GM21447 (cell line): ENCODE results near the gene SCARF2.
"Not testable (repeated sequence)": the region's sequence is repeated elsewhere in the genome, so short reads cannot be mapped to it uniquely, and the experiment has no call there.

ENCODE experiments used
- ATAC-seq: cut with Tn5 transposase; IDR thresholded peaks from one replicate; pipeline ENCODE4 v1.9.1; 2021; ENCODE audit not compliant: unreplicated experiment

SCARF2 gene

GRCh38 chr22:20437613-20438426 is at the start of gene SCARF2:
SCARF2 (minus strand) TSS chr22:20437825; CDS start chr22:20437754, 71 bp downstream.
- ATAC-seq, result no peak

GRCh38 chr22:20486229-20486628 is 48.6 kb upstream of the SCARF2 start:
- ATAC-seq, result no peak

GRCh38 chr22:20484948-20485683 is 47.5 kb upstream of the SCARF2 start:
- no peak for ATAC-seq

GRCh38 chr22:20483771-20484170 is 46.1 kb upstream of the SCARF2 start:
- no peak for ATAC-seq

GRCh38 chr22:20483143-20483506 is 45.5 kb upstream of the SCARF2 start:
- ATAC-seq, result not testable (repeated sequence)

DNA sequence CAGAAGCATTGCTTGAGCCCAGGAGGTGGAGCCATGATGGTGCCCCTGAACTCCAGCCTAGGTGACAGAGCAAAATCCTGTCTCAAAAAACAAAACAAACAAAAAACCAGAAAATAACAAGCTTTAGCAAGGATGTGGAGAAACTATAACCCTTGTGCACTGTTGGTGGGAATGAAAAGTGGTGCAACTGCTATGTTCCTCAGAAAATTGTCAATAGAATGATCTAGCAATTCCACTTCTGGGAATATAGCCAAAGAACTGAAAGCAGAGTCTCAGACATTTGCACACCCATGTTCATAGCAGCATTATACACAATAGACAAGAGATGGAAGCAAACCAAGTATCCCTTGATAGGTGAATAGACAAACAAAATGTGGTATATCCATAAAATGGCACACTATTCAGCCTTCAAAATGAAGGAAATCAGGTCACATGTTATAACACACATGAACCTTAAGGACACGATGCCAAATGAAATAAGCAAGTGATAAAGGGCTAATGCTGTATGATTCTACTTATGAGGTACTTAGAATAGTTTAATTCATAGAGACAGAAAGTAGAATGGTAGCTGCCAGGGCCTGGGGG is 42.1 kb upstream of the SCARF2 start:
- ATAC-seq, result no peak

- ATAC-seq, result not testable (repeated sequence)
Measured at GRCh38 chr22:20478059-20478458, 40.4 kb upstream of the SCARF2 start.

DNA sequence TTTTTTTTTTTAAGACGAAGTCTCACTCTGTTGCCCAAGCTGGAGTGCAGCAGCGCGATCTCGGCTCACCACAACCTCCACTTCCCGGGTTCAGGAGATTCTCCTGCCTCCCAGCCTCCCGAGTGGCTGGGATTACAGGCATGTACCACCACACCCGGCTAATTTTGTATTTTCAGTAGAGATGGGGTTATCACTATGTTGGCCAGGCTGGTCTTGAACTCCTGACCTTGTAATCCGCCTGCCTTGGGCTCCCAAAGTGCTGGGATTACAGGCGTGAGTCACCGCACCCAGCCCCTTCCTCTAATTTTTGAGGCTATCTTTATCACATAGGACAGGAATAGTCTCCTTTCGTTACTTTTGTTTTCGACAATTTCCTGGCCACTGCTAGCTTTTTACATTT is 37.9 kb upstream of the SCARF2 start:
- not testable (repeated sequence) for ATAC-seq

GRCh38 chr22:20475115-20475436 is 37.5 kb upstream of the SCARF2 start:
- no peak for ATAC-seq

DNA sequence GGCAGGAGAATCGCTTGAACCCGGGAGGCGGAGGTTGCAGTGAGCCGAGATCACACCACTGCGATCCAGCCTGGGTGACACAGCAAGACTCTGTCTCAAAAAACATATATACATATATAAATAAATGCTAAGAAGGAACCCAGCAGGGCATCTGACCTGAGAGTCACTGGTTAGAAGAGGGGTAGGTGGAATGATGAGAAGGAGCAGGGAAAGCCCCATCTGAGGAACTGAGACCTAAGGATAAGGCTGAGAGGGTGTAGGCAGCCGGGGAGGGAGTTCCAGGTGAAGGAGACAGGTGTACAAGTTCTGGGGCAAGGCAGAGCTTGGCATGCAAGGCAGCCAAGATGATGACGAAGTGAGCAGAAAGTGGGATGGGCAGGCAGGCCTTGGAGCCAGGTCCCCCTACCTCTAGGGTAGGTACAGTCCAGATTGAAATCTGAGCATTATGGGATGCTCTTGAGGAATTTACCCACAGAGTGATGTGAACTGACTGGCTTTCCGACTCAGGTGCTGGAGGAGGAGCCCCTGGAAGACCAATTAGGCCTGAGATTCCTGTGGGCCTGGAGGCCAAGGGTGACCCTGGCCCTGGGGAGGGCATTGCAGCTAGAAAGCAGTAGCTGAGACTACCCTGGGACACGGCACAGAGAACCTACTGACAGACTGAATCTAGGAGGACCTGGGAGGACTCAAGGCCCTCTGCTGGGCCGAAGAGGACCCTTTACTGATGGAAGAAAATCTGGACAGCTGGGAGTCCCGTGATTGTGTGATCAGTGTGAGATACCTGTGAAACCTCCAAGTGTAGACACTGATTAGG is 35.2 kb upstream of the SCARF2 start:
- no peak for ATAC-seq

- ATAC-seq, result no peak
Measured at GRCh38 chr22:20471126-20471833, 33.7 kb upstream of the SCARF2 start.

DNA sequence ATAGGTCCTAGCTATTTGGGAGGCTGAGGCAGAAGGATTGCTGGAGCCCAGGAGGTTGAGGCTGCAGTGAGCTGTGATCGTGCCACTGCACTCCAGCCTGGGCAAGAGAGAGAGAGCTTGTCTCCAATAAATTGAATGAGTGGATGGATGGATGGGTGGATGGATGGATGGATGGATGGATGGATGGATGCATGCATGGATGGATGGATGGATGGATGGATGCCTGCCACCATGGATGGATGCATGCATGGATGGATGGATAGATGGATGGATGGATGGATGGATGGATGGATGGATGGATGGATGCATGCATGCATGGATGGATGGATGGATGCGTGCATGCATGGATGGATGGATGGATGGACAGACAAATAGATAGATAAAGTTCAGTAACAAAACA is 32.9 kb upstream of the SCARF2 start:
- not testable (repeated sequence) for ATAC-seq

DNA sequence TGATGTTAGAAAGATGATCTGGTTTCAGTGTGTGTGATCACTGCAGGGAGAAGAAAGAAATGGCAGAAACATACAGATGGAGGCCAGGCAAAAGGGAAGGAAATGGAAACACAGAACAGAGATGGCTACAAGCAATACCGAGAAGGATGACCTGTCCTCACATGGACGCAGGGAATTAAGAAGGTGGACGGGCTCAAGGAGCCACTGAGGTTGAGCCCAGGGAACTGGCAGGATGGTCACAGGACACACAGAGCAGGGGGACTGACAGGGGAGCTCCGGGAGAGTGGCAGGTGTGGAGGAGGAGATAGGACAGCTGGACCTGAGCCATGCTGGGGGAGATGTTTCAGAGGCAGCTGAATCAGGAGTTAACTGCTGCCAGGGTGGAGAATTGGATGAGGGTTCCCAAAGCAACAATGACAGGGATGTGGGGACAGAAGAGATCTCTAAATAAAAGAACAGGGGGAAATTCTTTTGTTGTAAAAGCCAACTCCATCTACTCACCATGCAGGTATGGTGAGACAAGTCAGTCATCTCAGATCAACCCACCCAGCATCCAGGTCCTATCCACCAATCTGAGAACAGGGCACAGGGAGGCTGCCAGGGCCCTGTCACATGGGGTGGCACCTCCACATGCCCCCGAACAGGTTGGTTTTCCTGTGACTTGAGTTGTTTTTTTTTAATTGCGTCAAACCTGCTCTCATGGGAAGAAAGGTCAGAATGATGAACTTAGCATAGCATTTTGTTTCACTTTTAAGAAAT is 31.7 kb upstream of the SCARF2 start:
- no peak for ATAC-seq

GRCh38 chr22:20466659-20467379 is 29.2 kb upstream of the SCARF2 start:
- no peak for ATAC-seq

- ATAC-seq, result no peak
Measured at GRCh38 chr22:20465759-20466077, 28.1 kb upstream of the SCARF2 start.

- no peak for ATAC-seq
Measured at GRCh38 chr22:20464912-20465758, 27.5 kb upstream of the SCARF2 start.

DNA sequence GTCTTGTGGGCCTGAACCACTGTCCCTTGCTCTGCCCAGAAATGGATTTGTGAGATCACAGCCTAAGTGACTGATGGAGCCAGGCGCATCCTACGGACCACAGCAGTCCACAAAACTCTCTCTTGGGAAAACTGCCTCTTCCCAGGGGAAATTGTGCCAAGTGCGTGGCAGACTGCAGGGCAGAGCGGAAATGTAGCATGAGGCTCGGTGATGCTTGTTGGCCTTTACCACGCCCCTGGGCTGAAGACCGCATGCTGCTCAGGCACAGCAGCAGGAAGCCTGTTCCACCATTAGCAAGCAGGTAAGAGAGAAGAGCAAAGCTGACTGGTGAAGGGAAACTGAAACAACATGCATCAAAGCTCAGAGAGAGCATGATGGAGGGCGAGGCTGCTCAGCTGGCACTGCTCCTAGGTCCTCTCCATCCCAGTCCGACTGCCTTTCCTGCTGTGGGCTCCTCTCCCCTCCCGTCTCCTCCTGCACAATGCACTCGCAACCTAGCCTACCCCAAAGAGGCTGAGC is 26.5 kb upstream of the SCARF2 start:
- ATAC-seq, result no peak
